Peyer's patch (tissue), 4 donors: ENCODE results near the gene OR10K2. TPM values are rescaled to one million over a fixed set of nuclear protein-coding genes. Genes with fewer than 3 reads are reported as not detected.
"Not testable (repeated sequence)": the region's sequence is repeated elsewhere in the genome, so short reads cannot be mapped to it uniquely, and the experiment has no call there.

Experiments
- DNase-seq, 3 donors: peaks; one replicate each; pipeline ENCODE4 v3.0.0-alpha.2; 2017 to 2019
- H3K27ac ChIP-seq, 4 donors: fragments of 200-600 bp; sonication (generic); one replicate each; pipeline ENCODE4 v1.5.1; 2016 to 2019
- H3K27me3 ChIP-seq, 2 donors: fragments of 200-600 bp; sonication (generic); one replicate each; pipeline ENCODE4 v1.5.1; 2019
- H3K36me3 ChIP-seq, 3 donors: fragments of 200-600 bp; sonication (generic); one replicate each; pipeline ENCODE4 v1.5.1; 2016 to 2019
- H3K4me1 ChIP-seq, 4 donors: fragments of 200-600 bp; sonication (generic); one replicate each; pipeline ENCODE4 v1.5.1; 2016 to 2019
- H3K4me3 ChIP-seq, 4 donors: fragments of 200-600 bp; sonication (generic); 1 replicate in 3 of 4; 2 replicates in 1 of 4; pipeline ENCODE4 v1.5.1; 2016 to 2019; ENCODE audit warnings: mild to moderate bottlenecking in 1 of 4
- H3K9me3 ChIP-seq, 4 donors: fragments of 200-600 bp; sonication (generic); one replicate each; pipeline ENCODE4 v1.5.1; 2016 to 2019; ENCODE audit warnings: mild to moderate bottlenecking in 1 of 4
- POLR2A ChIP-seq, 2 donors: fragments of 450-650 bp; IDR thresholded peaks; one replicate each; pipeline ENCODE4 v1.5.1; 2017; ENCODE audit warnings: antibody characterized with exemption in 2 of 2, mild to moderate bottlenecking in 2 of 2, moderate library complexity in 2 of 2
- total RNA-seq, 4 donors: library from RNA; depleted of rRNA; stranded (reverse); fragments of >200 nt; gene quantifications; one replicate each; pipeline ENCODE4 v1.1.0, GENCODE V29; 2016
- TF ChIP-seq, protein P1 (sequence below), 6 experiments: fragments of 450-650 bp in 4 of 6; fragments of 200-600 bp in 2 of 6; sonication (generic) in 1 of 6; IDR thresholded peaks; one replicate each; pipeline ENCODE4 v1.5.1; 2017 to 2019; ENCODE audit warnings: antibody characterized with exemption in 6 of 6, mild to moderate bottlenecking in 3 of 6, moderate library complexity in 1 of 6

OR10K2 gene
- total RNA-seq, 4 donors from 2014 or later = not detected

GRCh38 chr1:158454537-158454936 is 28.5 kb upstream of the OR10K2 start:
- no peak for TF ChIP-seq POLR2A (IDR thresholded peaks at IDR 0.05)
- TF ChIP-seq, protein P1, sequence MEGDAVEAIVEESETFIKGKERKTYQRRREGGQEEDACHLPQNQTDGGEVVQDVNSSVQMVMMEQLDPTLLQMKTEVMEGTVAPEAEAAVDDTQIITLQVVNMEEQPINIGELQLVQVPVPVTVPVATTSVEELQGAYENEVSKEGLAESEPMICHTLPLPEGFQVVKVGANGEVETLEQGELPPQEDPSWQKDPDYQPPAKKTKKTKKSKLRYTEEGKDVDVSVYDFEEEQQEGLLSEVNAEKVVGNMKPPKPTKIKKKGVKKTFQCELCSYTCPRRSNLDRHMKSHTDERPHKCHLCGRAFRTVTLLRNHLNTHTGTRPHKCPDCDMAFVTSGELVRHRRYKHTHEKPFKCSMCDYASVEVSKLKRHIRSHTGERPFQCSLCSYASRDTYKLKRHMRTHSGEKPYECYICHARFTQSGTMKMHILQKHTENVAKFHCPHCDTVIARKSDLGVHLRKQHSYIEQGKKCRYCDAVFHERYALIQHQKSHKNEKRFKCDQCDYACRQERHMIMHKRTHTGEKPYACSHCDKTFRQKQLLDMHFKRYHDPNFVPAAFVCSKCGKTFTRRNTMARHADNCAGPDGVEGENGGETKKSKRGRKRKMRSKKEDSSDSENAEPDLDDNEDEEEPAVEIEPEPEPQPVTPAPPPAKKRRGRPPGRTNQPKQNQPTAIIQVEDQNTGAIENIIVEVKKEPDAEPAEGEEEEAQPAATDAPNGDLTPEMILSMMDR (IDR thresholded peaks at IDR 0.05) = no peak
- no peaks in the 10 kb centered on the region for H3K4me1 ChIP-seq
- no peak overlapping the region for H3K27ac ChIP-seq
- no peaks in the 10 kb centered on the region for H3K27me3 ChIP-seq
- H3K4me3 ChIP-seq = no peak overlapping the region
- H3K36me3 ChIP-seq = no peaks in the 10 kb centered on the region
- no peaks in the 10 kb centered on the region for H3K9me3 ChIP-seq
- no peak for DNase-seq

- DNase-seq = no peak
- H3K9me3 ChIP-seq = no peaks in the 10 kb centered on the region
- H3K4me3 ChIP-seq = no peak overlapping the region
- no peaks in the 10 kb centered on the region for H3K27me3 ChIP-seq
- no peaks in the 10 kb centered on the region for H3K36me3 ChIP-seq
- H3K27ac ChIP-seq = no peak overlapping the region
- no peak for TF ChIP-seq POLR2A (IDR thresholded peaks at IDR 0.05)
- TF ChIP-seq, protein P1 (IDR thresholded peaks at IDR 0.05) = no peak
- no peaks in the 10 kb centered on the region for H3K4me1 ChIP-seq
Measured at GRCh38 chr1:158445376-158445775, 19.3 kb upstream of the OR10K2 start.

GRCh38 chr1:158434741-158435140 is 8.7 kb upstream of the OR10K2 start:
- TF ChIP-seq, protein P1 (IDR thresholded peaks at IDR 0.05) = no peak
- TF ChIP-seq POLR2A (IDR thresholded peaks at IDR 0.05) = no peak
- H3K27me3 ChIP-seq = no peaks in the 10 kb centered on the region
- no peak overlapping the region for H3K27ac ChIP-seq
- peaks cover 0 to 5% (median 1%) of the 10 kb centered on the region in 4 donors for H3K9me3 ChIP-seq
- DNase-seq = no peak
- H3K4me1 ChIP-seq = no peaks in the 10 kb centered on the region
- H3K4me3 ChIP-seq = no peak overlapping the region
- H3K36me3 ChIP-seq = no peaks in the 10 kb centered on the region

GRCh38 chr1:158430163-158430562 is 4.1 kb upstream of the OR10K2 start:
- H3K4me3 ChIP-seq, H3K27me3 ChIP-seq: not testable (repeated sequence)

DNA sequence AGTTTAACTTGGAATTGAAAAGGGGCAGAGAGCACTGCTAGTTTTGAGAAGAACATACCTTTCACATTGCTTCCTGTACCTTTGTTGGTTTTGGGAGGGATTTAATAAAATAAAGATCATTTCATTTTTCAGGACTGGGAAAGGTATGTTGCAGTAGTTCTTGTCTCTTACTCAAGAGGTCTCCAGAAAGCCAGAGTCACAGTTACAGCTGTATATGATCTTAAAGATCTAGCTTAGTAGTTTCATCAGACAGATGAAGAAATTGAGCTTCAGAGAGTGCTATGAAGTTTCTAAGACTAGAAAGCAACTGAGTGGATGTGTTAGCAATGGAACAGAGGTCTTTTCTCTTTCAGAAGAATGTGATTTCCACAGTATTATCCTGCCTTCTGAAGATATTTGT is 1.0 kb downstream of the OR10K2 start:
- Histone ChIP-seq H3K9me3 (no peaks in the 10 kb centered on the region), H3K4me1 (no peaks in the 10 kb centered on the region), H3K36me3 (no peaks in the 10 kb centered on the region), H3K27me3 (no peaks in the 10 kb centered on the region), H3K27ac (no peak overlapping the region), H3K4me3 (no peak overlapping the region)
- no peak for TF ChIP-seq POLR2A (IDR thresholded peaks at IDR 0.05)
- TF ChIP-seq, protein P1 (IDR thresholded peaks at IDR 0.05) = no peak
- no peak for DNase-seq

More at GRCh38 chr1:158430163-158430562, 4.1 kb upstream of the OR10K2 start:
- H3K4me1 ChIP-seq, H3K9me3 ChIP-seq, H3K27ac ChIP-seq, H3K36me3 ChIP-seq, DNase-seq: not testable (repeated sequence)

DNA sequence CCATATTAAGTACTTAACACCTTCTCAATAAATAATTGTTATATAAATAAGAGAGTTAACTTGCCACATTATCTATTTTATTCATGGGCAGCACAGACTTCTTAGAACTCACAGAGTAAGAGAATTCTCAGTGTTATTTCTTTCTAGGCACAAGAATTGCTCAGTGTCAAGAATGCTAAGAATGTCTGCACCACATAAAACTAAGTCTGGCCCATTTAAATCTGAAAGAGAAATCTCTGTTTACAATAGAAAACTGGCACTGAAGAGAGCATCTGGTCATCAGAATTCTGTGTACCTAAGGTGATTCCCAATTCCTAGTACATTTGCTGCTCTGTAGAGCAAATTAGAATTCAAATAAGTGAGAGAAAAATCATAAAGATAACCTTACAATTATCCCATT is 3.8 kb downstream of the OR10K2 start:
- H3K9me3 ChIP-seq = no peaks in the 10 kb centered on the region
- no peaks in the 10 kb centered on the region for H3K4me1 ChIP-seq
- TF ChIP-seq, protein P1 (IDR thresholded peaks at IDR 0.05) = no peak
- no peak for TF ChIP-seq POLR2A (IDR thresholded peaks at IDR 0.05)
- H3K36me3 ChIP-seq = no peaks in the 10 kb centered on the region
- DNase-seq = no peak
- H3K27ac ChIP-seq = no peak overlapping the region
- no peak overlapping the region for H3K4me3 ChIP-seq
- no peaks in the 10 kb centered on the region for H3K27me3 ChIP-seq
